HepG2 (cell line): Measurements from ENCODE around the gene RGS10. TPM values are rescaled to one million over a fixed set of nuclear protein-coding genes. Genes with fewer than 3 reads are reported as not detected.
A peak's percentile ranks its signal among the peaks of the same experiment; 100 is the strongest.

Experiments
- ATAC-seq: fragments of 200-7000 bp; cut with Tn5 transposase; 3 replicates; pipeline ENCODE4 v1.9.1; 2020; ENCODE audit warnings: mild to moderate bottlenecking, moderate library complexity
- BruUV-seq: library from RNA; stranded (reverse); fragments of 400-500 nt; replicated peaks from 2 replicates; lab custom pipeline; 2021; lab: Mats Ljungman, UMichigan
- CTCF ChIA-PET: fragments of 300-600 bp; formaldehyde crosslinking; extraction: SDS; loops from one replicate; lab custom pipeline; 2021; ENCODE audit warnings: low total read pairs, inconsistent platforms, low intra/inter-chr PET ratio; lab: Yijun Ruan, JAX
- POLR2A ChIA-PET: fragments of 350-600 bp; sonication (Branson Sonifier 250); formaldehyde crosslinking; loops from one replicate; lab custom pipeline; 2020; ENCODE audit warnings: antibody characterized with exemption, inconsistent platforms; lab: Yijun Ruan, JAX
- DNase-seq: peaks from one replicate; pipeline ENCODE4 v3.0.0-alpha.2; 2015; ENCODE audit warnings: low spot score
- FAIRE-seq: peaks from 3 replicates; lab custom pipeline; 2011; peaks lifted over from hg19 to GRCh38; lab: Jason Lieb, UNC
- H2AFZ ChIP-seq: one replicate; pipeline ENCODE4 v1.6.1; 2011; ENCODE audit warnings: low read length, inconsistent platforms
- H3K27ac ChIP-seq: fragments of 300-600 bp; 3 replicates; pipeline ENCODE4 v1.8.0; 2011; ENCODE audit warnings: mixed run types, mild to moderate bottlenecking, mixed read lengths, low read length, inconsistent platforms; ENCODE audit not compliant: insufficient read depth; ENCODE audit errors: extremely low read length
- H3K27me3 ChIP-seq, 2 experiments: fragments of 200-600 bp in 1 of 2; 2 replicates in 1 of 2; 3 replicates in 1 of 2; pipeline versions ENCODE4 v1.6.0 to v1.8.0; 2011; ENCODE audit warnings: low read length in 2 of 2, mild to moderate bottlenecking in 2 of 2, moderate library complexity in 2 of 2, inconsistent platforms in 1 of 2; ENCODE audit not compliant: insufficient read depth in 2 of 2, control insufficient read depth in 1 of 2
- H3K36me3 ChIP-seq, 2 experiments: fragments of 200-600 bp in 1 of 2; replicated peaks in 1 of 2; 2 replicates in 1 of 2; 3 replicates in 1 of 2; pipeline versions ENCODE4 v1.5.1 to v1.8.0; 2011; ENCODE audit warnings: low read length in 2 of 2, inconsistent platforms in 1 of 2; ENCODE audit not compliant: insufficient read depth in 2 of 2, control insufficient read depth in 1 of 2
- H3K4me1 ChIP-seq: 2 replicates; pipeline ENCODE4 v1.5.1; 2012; ENCODE audit warnings: low read length, inconsistent platforms; ENCODE audit not compliant: insufficient read depth
- H3K4me2 ChIP-seq: 2 replicates; pipeline ENCODE4 v1.6.0; 2011; ENCODE audit warnings: low read depth, low read length, inconsistent platforms
- H3K4me3 ChIP-seq, 3 experiments: fragments of 200-600 bp in 1 of 3; sonication (generic), shearing (Covaris generic) in 1 of 3; replicated peaks in 1 of 3; 2 replicates each; pipeline ENCODE4 v1.5.1; 2011 to 2016; ENCODE audit warnings: low read length in 3 of 3, inconsistent platforms in 2 of 3, low read depth in 2 of 3, mild to moderate bottlenecking in 2 of 3, control low read depth in 1 of 3, mixed read lengths in 1 of 3; ENCODE audit not compliant: insufficient read depth in 1 of 3
- H3K79me2 ChIP-seq: one replicate; pipeline ENCODE4 v1.6.1; 2011; ENCODE audit warnings: low read length, inconsistent platforms; ENCODE audit not compliant: insufficient read depth
- H3K9ac ChIP-seq: 2 replicates; pipeline ENCODE4 v1.6.0; 2011; ENCODE audit warnings: mild to moderate bottlenecking, low read depth, low read length, inconsistent platforms; ENCODE audit not compliant: insufficient read depth
- H3K9me3 ChIP-seq: 2 replicates; pipeline ENCODE4 v1.5.1; 2012; ENCODE audit warnings: mild to moderate bottlenecking, low read length
- H4K20me1 ChIP-seq: 2 replicates; pipeline ENCODE4 v1.6.0; 2011; ENCODE audit warnings: inconsistent platforms, mild to moderate bottlenecking, low read length, moderate library complexity; ENCODE audit not compliant: insufficient read depth
- ATF7-NPFF ChIP-seq: sonication (generic); formaldehyde crosslinking; IDR thresholded peaks from 2 replicates; pipeline ENCODE4 v1.8.1; 2023; ENCODE audit warnings: mild to moderate bottlenecking, low read depth, missing genetic modification reagents, moderate library complexity
- CEBPG ChIP-seq: IDR thresholded peaks from 2 replicates; pipeline ENCODE4 v1.6.1; 2016
- FOXK2 ChIP-seq: fragments of 450-650 bp; IDR thresholded peaks from 2 replicates; pipeline ENCODE4 v1.6.1; 2016
- NR0B2 ChIP-seq: sonication (generic); formaldehyde crosslinking; IDR thresholded peaks from 2 replicates; pipeline ENCODE4 v1.4.0; 2020; ENCODE audit warnings: mild to moderate bottlenecking, missing genetic modification reagents
- SPEN ChIP-seq: sonication (generic); formaldehyde crosslinking; IDR thresholded peaks from 2 replicates; pipeline ENCODE4 v1.5.1; 2020; ENCODE audit warnings: low read depth, mild to moderate bottlenecking, missing genetic modification reagents
- ZFP82 ChIP-seq: sonication (generic); formaldehyde crosslinking; IDR thresholded peaks from 2 replicates; pipeline ENCODE4 v1.5.1; 2020; ENCODE audit warnings: mild to moderate bottlenecking, missing genetic modification reagents, borderline replicate concordance
- ZNF703 ChIP-seq: sonication (generic); formaldehyde crosslinking; IDR thresholded peaks from 2 replicates; pipeline ENCODE4 v1.5.1; 2020; ENCODE audit warnings: missing genetic modification reagents, mild to moderate bottlenecking, moderate library complexity, borderline replicate concordance
- WGBS: methylation state at CpG from one replicate; pipeline ENCODE4 v1.1.6; 2017; ENCODE audit warnings: low lambda C conversion rate; 5-methylcytosine and 5-hydroxymethylcytosine counted together
- in situ Hi-C: cut with HindIII; loops from 2 replicates; pipeline ENCODE4 v1.10.0; 2017; ENCODE audit warnings: low pct_unique_long_range_greater_than_20kb; ENCODE audit not compliant: extremely low pct_ligation_motif_present
- intact Hi-C: fragments of 100-400 bp; cut with micrococcal nuclease; formaldehyde crosslinking; loops from one replicate; pipeline ENCODE4 v1.10.0; 2022; ENCODE audit not compliant: unreplicated experiment
- polyA plus RNA-seq, 8 experiments: library from polyadenylated mRNA; depleted of rRNA in 3 of 8; stranded (reverse) in 7 of 8; unstranded in 1 of 8; fragments of >200 nt; fragmentation: Illumina TruSeq in 4 of 8; extraction: Trizol in 4 of 8; gene quantifications; 2 replicates each; pipeline versions ENCODE4 v1.2.1 to v1.2.3, GENCODE V29; 2011 to 2016; ENCODE audit warnings: low read depth in 4 of 8, missing spikeins in 1 of 8, mixed read lengths in 1 of 8; ENCODE audit not compliant: insufficient read depth in 1 of 8
- total RNA-seq, 5 experiments: library from RNA; depleted of rRNA; stranded (reverse); fragments of >200 nt; fragmentation: Illumina TruSeq; extraction: Trizol; gene quantifications; 2 replicates each; pipeline ENCODE4 v1.2.3, GENCODE V29; 2016; ENCODE audit warnings: low read depth in 1 of 5
- TF ChIP-seq, protein P1 (sequence below): sonication (generic); formaldehyde crosslinking; IDR thresholded peaks from 2 replicates; pipeline ENCODE4 v1.4.0; 2020; ENCODE audit warnings: low read depth, missing genetic modification reagents
- TF ChIP-seq, protein P2 (sequence below): sonication (generic); formaldehyde crosslinking; IDR thresholded peaks from 2 replicates; pipeline ENCODE4 v1.5.0; 2020; ENCODE audit warnings: missing genetic modification reagents

Gene RGS10
- total and polyA plus RNA-seq, 2 of the 13 experiments (the other 11 are each of a cell fraction or from before 2014, with no cell fraction given) = 1.7 to 5.1 TPM

DNA sequence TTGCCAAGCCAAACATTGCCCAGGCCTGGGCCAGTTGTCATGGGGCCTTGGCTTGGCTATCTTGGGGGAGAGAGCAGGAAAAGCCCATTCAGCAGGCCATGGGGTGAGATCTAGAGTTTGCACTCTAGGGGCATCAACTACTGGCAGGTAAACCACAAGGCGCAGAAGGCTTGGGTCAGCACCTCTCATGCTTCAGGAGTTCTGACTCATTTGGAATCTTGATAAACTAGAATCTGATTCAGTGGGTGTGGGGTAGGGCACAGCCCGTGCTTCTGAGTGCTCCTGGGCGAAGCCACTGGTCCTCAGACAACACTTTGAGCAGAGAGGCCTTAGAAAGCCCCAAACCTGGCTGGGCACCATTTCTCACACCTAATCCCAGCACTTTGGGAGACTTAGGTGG is 81.1 kb downstream of the RGS10 start:
- BruUV-seq = no TSS peak
- Histone ChIP-seq H3K9ac (no peak overlapping the region), H4K20me1 (no peaks in the 10 kb centered on the region), H3K4me3 (no peak overlapping the region), H3K27ac (no peak overlapping the region), H2AFZ (no peak overlapping the region), H3K4me1 (peaks cover 12% of the 10 kb centered on the region), H3K79me2 (no peaks in the 10 kb centered on the region), H3K27me3 (peaks cover 0 to 11% of the 10 kb centered on the region in 2 experiments; a peak in 2 of 5 replicates), H3K36me3 (no peaks in the 10 kb centered on the region), H3K4me2 (no peak overlapping the region), H3K9me3 (no peaks in the 10 kb centered on the region)
- ChIA-PET POLR2A (no interaction called here), CTCF (no interaction called here)
- DNase-seq (no peak), ATAC-seq (peak; percentile 11), FAIRE-seq (no peak)
- WGBS = 63% methylated on average over 3 of the region's 3 CpGs
- TF ChIP-seq, protein P1, sequence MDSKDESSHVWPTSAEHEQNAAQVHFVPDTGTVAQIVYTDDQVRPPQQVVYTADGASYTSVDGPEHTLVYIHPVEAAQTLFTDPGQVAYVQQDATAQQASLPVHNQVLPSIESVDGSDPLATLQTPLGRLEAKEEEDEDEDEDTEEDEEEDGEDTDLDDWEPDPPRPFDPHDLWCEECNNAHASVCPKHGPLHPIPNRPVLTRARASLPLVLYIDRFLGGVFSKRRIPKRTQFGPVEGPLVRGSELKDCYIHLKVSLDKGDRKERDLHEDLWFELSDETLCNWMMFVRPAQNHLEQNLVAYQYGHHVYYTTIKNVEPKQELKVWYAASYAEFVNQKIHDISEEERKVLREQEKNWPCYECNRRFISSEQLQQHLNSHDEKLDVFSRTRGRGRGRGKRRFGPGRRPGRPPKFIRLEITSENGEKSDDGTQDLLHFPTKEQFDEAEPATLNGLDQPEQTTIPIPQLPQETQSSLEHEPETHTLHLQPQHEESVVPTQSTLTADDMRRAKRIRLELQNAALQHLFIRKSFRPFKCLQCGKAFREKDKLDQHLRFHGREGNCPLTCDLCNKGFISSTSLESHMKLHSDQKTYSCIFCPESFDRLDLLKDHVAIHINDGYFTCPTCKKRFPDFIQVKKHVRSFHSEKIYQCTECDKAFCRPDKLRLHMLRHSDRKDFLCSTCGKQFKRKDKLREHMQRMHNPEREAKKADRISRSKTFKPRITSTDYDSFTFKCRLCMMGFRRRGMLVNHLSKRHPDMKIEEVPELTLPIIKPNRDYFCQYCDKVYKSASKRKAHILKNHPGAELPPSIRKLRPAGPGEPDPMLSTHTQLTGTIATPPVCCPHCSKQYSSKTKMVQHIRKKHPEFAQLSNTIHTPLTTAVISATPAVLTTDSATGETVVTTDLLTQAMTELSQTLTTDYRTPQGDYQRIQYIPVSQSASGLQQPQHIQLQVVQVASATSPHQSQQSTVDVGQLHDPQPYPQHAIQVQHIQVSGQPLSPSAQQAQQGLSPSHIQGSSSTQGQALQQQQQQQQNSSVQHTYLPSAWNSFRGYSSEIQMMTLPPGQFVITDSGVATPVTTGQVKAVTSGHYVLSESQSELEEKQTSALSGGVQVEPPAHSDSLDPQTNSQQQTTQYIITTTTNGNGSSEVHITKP (CRISPR knock-in tag) = no peak
- TF ChIP-seq CEBPG (CRISPR knock-in tag) = no peak
- TF ChIP-seq ATF7-NPFF (CRISPR knock-in tag) = no peak
- TF ChIP-seq, protein P2, sequence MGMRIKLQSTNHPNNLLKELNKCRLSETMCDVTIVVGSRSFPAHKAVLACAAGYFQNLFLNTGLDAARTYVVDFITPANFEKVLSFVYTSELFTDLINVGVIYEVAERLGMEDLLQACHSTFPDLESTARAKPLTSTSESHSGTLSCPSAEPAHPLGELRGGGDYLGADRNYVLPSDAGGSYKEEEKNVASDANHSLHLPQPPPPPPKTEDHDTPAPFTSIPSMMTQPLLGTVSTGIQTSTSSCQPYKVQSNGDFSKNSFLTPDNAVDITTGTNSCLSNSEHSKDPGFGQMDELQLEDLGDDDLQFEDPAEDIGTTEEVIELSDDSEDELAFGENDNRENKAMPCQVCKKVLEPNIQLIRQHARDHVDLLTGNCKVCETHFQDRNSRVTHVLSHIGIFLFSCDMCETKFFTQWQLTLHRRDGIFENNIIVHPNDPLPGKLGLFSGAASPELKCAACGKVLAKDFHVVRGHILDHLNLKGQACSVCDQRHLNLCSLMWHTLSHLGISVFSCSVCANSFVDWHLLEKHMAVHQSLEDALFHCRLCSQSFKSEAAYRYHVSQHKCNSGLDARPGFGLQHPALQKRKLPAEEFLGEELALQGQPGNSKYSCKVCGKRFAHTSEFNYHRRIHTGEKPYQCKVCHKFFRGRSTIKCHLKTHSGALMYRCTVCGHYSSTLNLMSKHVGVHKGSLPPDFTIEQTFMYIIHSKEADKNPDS (CRISPR knock-in tag) = no peak
- TF ChIP-seq FOXK2 = no peak
- no peak for TF ChIP-seq ZFP82
- no peak for TF ChIP-seq ZNF703 (CRISPR knock-in tag)
- no peak for TF ChIP-seq NR0B2 (CRISPR knock-in tag)
- no peak for TF ChIP-seq SPEN (CRISPR knock-in tag)
- intact Hi-C loops (no loop called here), in situ Hi-C loops (no loop called here)
